Activated T-helper 2 cell treated with anti-CD3 and anti-CD28 coated beads, Interferon-gamma antibody, Interleukin-2, Interleukin-4, amounts not matched to agents 10 μg/mL and 5 μg/mL and 100 μg/mL, durations not matched to agents 14 hours and 24 hours and 36 hours (primary cell): ENCODE results near the gene ISL2. TPM values are rescaled to one million over a fixed set of nuclear protein-coding genes. Genes with fewer than 3 reads are reported as not detected.

Experiments used
- DNase-seq: peaks from one replicate; pipeline ENCODE4 v3.0.0; 2021; ENCODE audit warnings: low spot score
- H3K27ac Mint-ChIP-seq: one replicate; pipeline ENCODE4 v1.8.0; 2021; ENCODE audit warnings: mixed read lengths
- H3K27me3 Mint-ChIP-seq: one replicate; pipeline ENCODE4 v1.8.0; 2021; ENCODE audit warnings: low read depth, mixed read lengths
- H3K36me3 Mint-ChIP-seq: one replicate; pipeline ENCODE4 v1.8.0; 2021; ENCODE audit warnings: low read depth, mixed read lengths
- H3K4me1 Mint-ChIP-seq: one replicate; pipeline ENCODE4 v1.8.0; 2021; ENCODE audit warnings: low read depth, mixed read lengths
- H3K4me3 Mint-ChIP-seq: one replicate; pipeline ENCODE4 v1.8.0; 2021; ENCODE audit warnings: low read depth, mild to moderate bottlenecking, moderate library complexity, mixed read lengths
- H3K9me3 Mint-ChIP-seq: one replicate; pipeline ENCODE4 v1.8.0; 2021; ENCODE audit warnings: mixed read lengths
- intact Hi-C: fragments of 100-400 bp; cut with micrococcal nuclease; formaldehyde crosslinking; loops from one replicate; pipeline ENCODE4 v1.15.1; 2023
- total RNA-seq: library from RNA; stranded (reverse); gene quantifications from 2 replicates; pipeline ENCODE4 v1.2.3, GENCODE V29; 2022

Gene ISL2
- total RNA-seq, 1 donor from 2014 or later: 1.8 TPM

GRCh38 chr15:76340803-76341365 lies 4.3 kb downstream of the ISL2 start:
- Mint-ChIP-seq H3K36me3 (peaks cover 24% of the 10 kb centered on the region), H3K9me3 (no peaks in the 10 kb centered on the region), H3K27ac (no peak overlapping the region), H3K4me3 (no peak overlapping the region), H3K4me1 (peaks cover 40% of the 10 kb centered on the region), H3K27me3 (peaks cover 77% of the 10 kb centered on the region)
- peak; percentile 29 for DNase-seq
- intact Hi-C loops: loop anchor here (5.0 kb wide), 1 partner anchor 284 kb away; the partner anchor contains the start of gene TMEM266

GRCh38 chr15:76341366-76342057 lies 4.9 kb downstream of the ISL2 start:
- H3K36me3 Mint-ChIP-seq: peaks cover 24% of the 10 kb centered on the region
- DNase-seq: no peak
- H3K4me1 Mint-ChIP-seq: peaks cover 40% of the 10 kb centered on the region
- peak overlapping the region; percentile 38 for H3K4me3 Mint-ChIP-seq
- peaks cover 78% of the 10 kb centered on the region for H3K27me3 Mint-ChIP-seq
- intact Hi-C loops: loop anchor here (5.0 kb wide), 1 partner anchor 284 kb away; the partner anchor contains the start of gene TMEM266
- H3K27ac Mint-ChIP-seq: no peak overlapping the region
- H3K9me3 Mint-ChIP-seq: no peaks in the 10 kb centered on the region

- peaks cover 73% of the 10 kb centered on the region for H3K27me3 Mint-ChIP-seq
- H3K4me1 Mint-ChIP-seq: peaks cover 35% of the 10 kb centered on the region
- no peak overlapping the region for H3K27ac Mint-ChIP-seq
- DNase-seq: no peak
- peaks cover 24% of the 10 kb centered on the region for H3K36me3 Mint-ChIP-seq
- peak overlapping the region; percentile 38 for H3K4me3 Mint-ChIP-seq
- no peaks in the 10 kb centered on the region for H3K9me3 Mint-ChIP-seq
- intact Hi-C loops: loop anchor here (5.0 kb wide), 1 partner anchor 285 kb away; the partner anchor contains the start of gene TMEM266
Observed at GRCh38 chr15:76342058-76342381, 5.4 kb downstream of the ISL2 start.

DNA sequence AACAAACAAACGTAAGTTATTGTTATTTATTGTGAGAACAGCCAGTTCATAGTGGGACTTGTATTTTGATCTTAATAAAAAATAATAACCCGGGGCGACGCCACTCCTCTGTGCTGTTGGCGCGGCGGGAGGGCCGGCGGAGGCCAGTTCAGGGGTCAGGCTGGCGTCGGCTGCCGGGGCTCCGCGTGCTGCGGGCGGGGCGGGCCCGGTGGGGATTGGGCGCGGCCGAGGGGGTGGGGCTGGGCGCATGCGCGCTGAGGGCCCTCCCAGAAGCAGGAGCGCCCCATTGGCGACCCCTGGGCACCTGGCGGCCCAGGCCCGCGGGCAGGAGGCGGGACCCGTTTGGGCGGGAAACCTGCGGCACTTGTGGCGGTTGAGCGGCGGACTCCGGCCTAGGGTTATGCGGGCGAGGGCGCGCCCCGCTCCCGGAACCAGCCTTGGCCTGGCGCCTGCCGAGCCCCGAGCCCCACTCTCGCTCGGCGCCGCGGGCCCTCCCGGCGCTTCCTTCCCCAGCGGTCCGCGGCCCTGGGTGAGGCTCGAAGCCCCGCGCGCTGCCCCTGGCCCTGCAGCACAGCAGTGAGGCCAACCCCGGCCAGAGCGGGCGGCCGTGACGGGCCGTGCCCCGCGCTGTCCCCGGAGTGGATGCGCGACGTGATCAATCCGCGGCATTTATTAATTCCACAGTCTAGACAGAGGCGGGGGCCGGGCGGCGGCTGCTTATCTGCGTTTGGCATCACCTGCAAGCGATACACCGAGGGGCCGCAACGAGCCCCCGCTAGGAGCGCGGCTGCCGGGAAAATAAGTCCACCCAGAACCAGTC lies 6.0 kb downstream of the ISL2 start:
- H3K27ac Mint-ChIP-seq: no peak overlapping the region
- H3K4me1 Mint-ChIP-seq: peaks cover 29% of the 10 kb centered on the region
- peaks cover 70% of the 10 kb centered on the region for H3K27me3 Mint-ChIP-seq
- no peak for DNase-seq
- no peaks in the 10 kb centered on the region for H3K9me3 Mint-ChIP-seq
- no peak overlapping the region for H3K4me3 Mint-ChIP-seq
- peaks cover 22% of the 10 kb centered on the region for H3K36me3 Mint-ChIP-seq
- intact Hi-C loops: loop anchor here (5.0 kb wide), 1 partner anchor 285 kb away; the partner anchor contains the start of gene TMEM266

- H3K9me3 Mint-ChIP-seq: no peaks in the 10 kb centered on the region
- H3K36me3 Mint-ChIP-seq: peaks cover 25% of the 10 kb centered on the region
- H3K4me3 Mint-ChIP-seq: no peak overlapping the region
- no peak for DNase-seq
- H3K4me1 Mint-ChIP-seq: peaks cover 29% of the 10 kb centered on the region
- no peak overlapping the region for H3K27ac Mint-ChIP-seq
- peaks cover 75% of the 10 kb centered on the region for H3K27me3 Mint-ChIP-seq
- intact Hi-C loops: loop anchor here (5.0 kb wide), 1 partner anchor 286 kb away; the partner anchor contains the start of gene TMEM266
Observed at GRCh38 chr15:76343313-76343996, 6.9 kb downstream of the ISL2 start.

- Mint-ChIP-seq H3K4me3 (peak overlapping the region; percentile 51), H3K4me1 (peaks cover 19% of the 10 kb centered on the region), H3K36me3 (peaks cover 21% of the 10 kb centered on the region), H3K27ac (no peak overlapping the region), H3K27me3 (peaks cover 69% of the 10 kb centered on the region), H3K9me3 (no peaks in the 10 kb centered on the region)
- no peak for DNase-seq
- intact Hi-C loops: loop anchor here (5.0 kb wide), 1 partner anchor 288 kb away; the partner anchor contains the start of gene TMEM266
Observed at GRCh38 chr15:76344893-76345582, 8.5 kb downstream of the ISL2 start.

GRCh38 chr15:76345583-76345879 lies 9.0 kb downstream of the ISL2 start:
- Mint-ChIP-seq H3K4me1 (peaks cover 14% of the 10 kb centered on the region), H3K27ac (no peak overlapping the region), H3K9me3 (no peaks in the 10 kb centered on the region), H3K4me3 (peak overlapping the region; percentile 51), H3K27me3 (peaks cover 66% of the 10 kb centered on the region), H3K36me3 (peaks cover 18% of the 10 kb centered on the region)
- intact Hi-C loops: no loop called here
- no peak for DNase-seq

- intact Hi-C loops: no loop called here
- H3K27ac Mint-ChIP-seq: no peak overlapping the region
- peaks cover 63% of the 10 kb centered on the region for H3K27me3 Mint-ChIP-seq
- H3K4me3 Mint-ChIP-seq: peak overlapping the region; percentile 51
- peaks cover 18% of the 10 kb centered on the region for H3K36me3 Mint-ChIP-seq
- H3K4me1 Mint-ChIP-seq: peaks cover 12% of the 10 kb centered on the region
- no peaks in the 10 kb centered on the region for H3K9me3 Mint-ChIP-seq
- DNase-seq: no peak
Observed at GRCh38 chr15:76345880-76346668, 9.5 kb downstream of the ISL2 start.

DNA sequence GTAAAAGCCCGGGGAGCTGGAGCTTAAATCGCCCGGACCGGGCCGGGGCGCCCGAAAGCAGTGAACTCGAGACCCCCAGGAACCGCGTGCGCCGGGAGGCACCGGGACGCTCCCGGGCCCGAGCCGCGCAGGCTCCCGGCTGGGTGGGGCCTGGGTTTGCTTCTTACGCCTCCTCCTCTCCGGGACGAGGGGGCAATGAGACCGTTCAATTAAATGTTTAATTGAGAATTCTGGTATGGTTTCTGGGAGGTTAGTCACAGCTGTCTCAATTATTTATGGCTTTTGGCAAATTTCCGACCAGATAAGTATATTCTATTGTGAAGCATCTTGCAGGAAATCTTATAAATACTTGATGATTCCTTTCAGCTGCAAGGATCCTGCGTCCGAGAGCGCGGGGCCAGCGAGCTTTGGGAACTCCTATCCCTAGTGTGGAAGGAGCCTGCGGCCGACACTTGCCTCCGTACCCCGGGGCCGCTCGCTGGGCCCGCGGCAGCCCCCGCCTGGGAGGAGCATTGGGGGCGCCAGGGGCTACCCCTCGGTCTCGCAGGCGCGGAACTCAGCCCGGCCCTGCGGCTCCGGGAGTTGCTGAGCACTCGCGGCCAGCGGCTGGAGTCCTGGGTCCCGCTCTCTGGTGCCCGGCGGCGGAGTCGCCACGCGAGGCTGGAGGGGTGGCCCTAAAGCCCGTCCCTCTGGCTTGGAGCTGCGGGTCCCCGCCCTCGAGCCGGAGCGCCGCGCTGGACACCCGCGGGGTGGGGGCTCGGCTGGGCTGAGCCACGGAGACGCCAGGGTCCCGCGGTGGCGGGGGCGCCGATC lies 10.3 kb downstream of the ISL2 start:
- peaks cover 8% of the 10 kb centered on the region for H3K4me1 Mint-ChIP-seq
- intact Hi-C loops: no loop called here
- H3K9me3 Mint-ChIP-seq: no peaks in the 10 kb centered on the region
- peaks cover 13% of the 10 kb centered on the region for H3K36me3 Mint-ChIP-seq
- H3K4me3 Mint-ChIP-seq: no peak overlapping the region
- H3K27me3 Mint-ChIP-seq: peaks cover 61% of the 10 kb centered on the region
- DNase-seq: no peak
- H3K27ac Mint-ChIP-seq: no peak overlapping the region

GRCh38 chr15:76347482-76348055 lies 11.0 kb downstream of the ISL2 start:
- H3K4me3 Mint-ChIP-seq: no peak overlapping the region

More at GRCh38 chr15:76347482-76348055, 11.0 kb downstream of the ISL2 start:
- H3K4me1 Mint-ChIP-seq: peaks cover 8% of the 10 kb centered on the region
- no peak for DNase-seq
- peaks cover 60% of the 10 kb centered on the region for H3K27me3 Mint-ChIP-seq
- no peak overlapping the region for H3K27ac Mint-ChIP-seq
- no peaks in the 10 kb centered on the region for H3K9me3 Mint-ChIP-seq
- peaks cover 10% of the 10 kb centered on the region for H3K36me3 Mint-ChIP-seq
- intact Hi-C loops: no loop called here
